Transverse colon (tissue), 4 donors: ENCODE measurements around the gene CADM3. TPM values are rescaled to one million over a fixed set of nuclear protein-coding genes. Genes with fewer than 3 reads are reported as not detected.

Source experiments
- DNase-seq: peaks from one replicate; pipeline ENCODE4 v3.0.0-alpha.2; 2019
- H3K27ac ChIP-seq, 4 donors: fragments of 200-600 bp; sonication (generic); 2 replicates each; pipeline ENCODE4 v1.5.1; 2016 to 2018; ENCODE audit warnings: inconsistent platforms in 4 of 4
- H3K27me3 ChIP-seq: fragments of 200-600 bp; sonication (generic); 2 replicates; pipeline ENCODE4 v1.5.1; 2017; ENCODE audit warnings: inconsistent platforms
- H3K36me3 ChIP-seq, 4 donors: fragments of 200-600 bp; sonication (generic); 2 replicates each; pipeline ENCODE4 v1.5.1; 2017 to 2019; ENCODE audit warnings: inconsistent platforms in 4 of 4
- H3K4me1 ChIP-seq, 4 donors: fragments of 200-600 bp; sonication (generic); 2 replicates each; pipeline ENCODE4 v1.5.1; 2017 to 2020; ENCODE audit warnings: inconsistent platforms in 4 of 4
- H3K4me3 ChIP-seq, 4 donors: fragments of 200-600 bp; sonication (generic); 1 replicate in 1 of 4; 2 replicates in 3 of 4; pipeline versions ENCODE4 v1.5.1 to v1.6.1; 2017 to 2019; ENCODE audit warnings: inconsistent platforms in 4 of 4
- H3K9me3 ChIP-seq, 2 donors: fragments of 200-600 bp; sonication (generic); 2 replicates each; pipeline ENCODE4 v1.5.1; 2017 to 2019; ENCODE audit warnings: inconsistent platforms in 2 of 2
- CTCF ChIP-seq, 5 experiments: fragments of 200-600 bp in 3 of 5; fragments of 450-650 bp in 2 of 5; sonication (generic) in 3 of 5; IDR thresholded peaks; 1 replicate in 2 of 5; 2 replicates in 3 of 5; pipeline ENCODE4 v1.5.1; 2016 to 2017; ENCODE audit warnings: antibody characterized with exemption in 5 of 5, inconsistent platforms in 3 of 5, mild to moderate bottlenecking in 2 of 5, moderate library complexity in 1 of 5
- EP300 ChIP-seq: sonication (generic); formaldehyde crosslinking; IDR thresholded peaks from one replicate; pipeline ENCODE4 v1.6.1; 2017; ENCODE audit warnings: antibody characterized with exemption, low read depth
- POLR2A ChIP-seq: fragments of 450-650 bp; IDR thresholded peaks from one replicate; pipeline ENCODE4 v1.6.1; 2016; ENCODE audit warnings: antibody characterized with exemption, mild to moderate bottlenecking, moderate library complexity
- POLR2AphosphoS5 ChIP-seq, 3 donors: sonication (generic); formaldehyde crosslinking; IDR thresholded peaks; one replicate each; pipeline ENCODE4 v1.6.1; 2016; ENCODE audit warnings: antibody characterized with exemption in 3 of 3
- WGBS, 2 donors: methylation state at CpG; one replicate each; pipeline ENCODE4 v1.1.5; 2018; ENCODE audit warnings: low coverage in 1 of 2; 5-methylcytosine and 5-hydroxymethylcytosine counted together
- in situ Hi-C, 4 donors: fragments of 200-750 bp; cut with MboI; loops; one replicate each; pipeline versions ENCODE4 v1.15.0 to v1.15.1; 2017; ENCODE audit warnings: low sequenced_read_pairs in 3 of 4, low pct_ligation_motif_present in 1 of 4, low pct_unique_long_range_greater_than_20kb in 1 of 4
- intact Hi-C: fragments of 100-400 bp; cut with DNase I; formaldehyde crosslinking; loops from one replicate; pipeline ENCODE4 v1.15.1; 2023; ENCODE audit warnings: low total_unique reads
- total RNA-seq, 4 donors: library from RNA; depleted of rRNA; stranded (reverse); fragments of >200 nt; gene quantifications; one replicate each; pipeline ENCODE4 v1.1.0, GENCODE V29; 2016

CADM3 gene
- total RNA-seq, 4 donors from 2014 or later, result 3.4 to 6.5 (median 5.1) TPM

DNA sequence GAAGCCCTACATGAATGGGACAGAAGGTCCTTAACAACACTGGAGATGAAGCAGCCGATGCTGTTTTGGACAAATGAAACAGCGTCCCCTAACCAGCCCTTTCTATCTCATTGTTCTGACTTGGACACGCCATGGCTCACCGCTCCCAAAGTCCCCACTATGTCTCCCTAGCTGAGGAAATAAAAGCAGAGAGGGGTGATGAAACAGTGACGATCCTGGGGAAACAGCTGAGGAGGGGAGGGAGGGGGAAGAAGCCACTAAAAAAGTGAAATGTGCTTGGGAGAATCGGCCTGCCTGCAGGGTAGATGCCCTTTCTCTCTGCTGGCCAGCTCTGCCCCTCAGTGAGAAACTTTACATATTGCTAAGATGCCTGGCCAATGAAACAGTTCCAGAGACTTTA is 32.2 kb downstream of the CADM3 start:
- no peak for DNase-seq
- H3K27me3 ChIP-seq, result peaks cover 35% of the 10 kb centered on the region
- WGBS, 2 donors, result 22 to 69% methylated on average over 2 to 6 of the region's 6 CpGs
- H3K4me1 ChIP-seq, result no peaks in the 10 kb centered on the region
- no peak overlapping the region for H3K4me3 ChIP-seq
- H3K36me3 ChIP-seq, result no peaks in the 10 kb centered on the region
- in situ Hi-C loops, result no loop called here
- H3K9me3 ChIP-seq, result no peaks in the 10 kb centered on the region
- intact Hi-C loops, result no loop called here
- H3K27ac ChIP-seq, result no peak overlapping the region
- TF ChIP-seq POLR2AphosphoS5 (IDR thresholded peaks at IDR 0.05) (no peak), POLR2A (no peak), EP300 (no peak), CTCF (IDR thresholded peaks at IDR 0.05) (no peak)

GRCh38 chr1:159204161-159205141 is 33.0 kb downstream of the CADM3 start, which contains the start of gene ACKR1:
ACKR1 (plus strand) TSS chr1:159204875; CDS start chr1:159204960, 85 bp downstream.
- Histone ChIP-seq H3K4me3 (no peak within 1 kb of the TSS), H3K27me3 (peaks cover 44% of the 10 kb centered on the region), H3K4me1 (no peaks in the 10 kb centered on the region), H3K9me3 (no peaks in the 10 kb centered on the region), H3K36me3 (no peaks in the 10 kb centered on the region), H3K27ac (no peak within 1 kb of the TSS)
- TF ChIP-seq EP300, result no peak
- TF ChIP-seq CTCF (IDR thresholded peaks at IDR 0.05), result no peak
- TF ChIP-seq POLR2AphosphoS5 (IDR thresholded peaks at IDR 0.05), result no peak
- no peak for TF ChIP-seq POLR2A
- WGBS, 2 donors, result 43 to 55% methylated on average over 6 to 13 of the region's 13 CpGs
- in situ Hi-C loops (no loop called here), intact Hi-C loops (no loop called here)
- DNase-seq, result no peak

DNA sequence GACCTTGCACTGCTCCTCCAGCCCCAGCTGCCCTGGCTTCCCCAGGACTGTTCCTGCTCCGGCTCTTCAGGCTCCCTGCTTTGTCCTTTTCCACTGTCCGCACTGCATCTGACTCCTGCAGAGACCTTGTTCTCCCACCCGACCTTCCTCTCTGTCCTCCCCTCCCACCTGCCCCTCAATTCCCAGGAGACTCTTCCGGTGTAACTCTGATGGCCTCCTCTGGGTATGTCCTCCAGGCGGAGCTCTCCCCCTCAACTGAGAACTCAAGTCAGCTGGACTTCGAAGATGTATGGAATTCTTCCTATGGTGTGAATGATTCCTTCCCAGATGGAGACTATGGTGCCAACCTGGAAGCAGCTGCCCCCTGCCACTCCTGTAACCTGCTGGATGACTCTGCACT is 33.8 kb downstream of the CADM3 start:
- no peak overlapping the region for H3K27ac ChIP-seq
- WGBS, 2 donors, result 54 to 63% methylated on average over 3 to 6 of the region's 6 CpGs
- no peak overlapping the region for H3K4me3 ChIP-seq
- intact Hi-C loops (no loop called here), in situ Hi-C loops (no loop called here)
- no peaks in the 10 kb centered on the region for H3K36me3 ChIP-seq
- no peaks in the 10 kb centered on the region for H3K9me3 ChIP-seq
- TF ChIP-seq POLR2AphosphoS5 (IDR thresholded peaks at IDR 0.05) (no peak), CTCF (IDR thresholded peaks at IDR 0.05) (no peak), POLR2A (no peak), EP300 (no peak)
- DNase-seq, result no peak
- no peaks in the 10 kb centered on the region for H3K4me1 ChIP-seq
- peaks cover 51% of the 10 kb centered on the region for H3K27me3 ChIP-seq

GRCh38 chr1:159206110-159206509 is 34.7 kb downstream of the CADM3 start:
- DNase-seq, result no peak
- H3K27me3 ChIP-seq, result peaks cover 51% of the 10 kb centered on the region
- H3K36me3 ChIP-seq, result no peaks in the 10 kb centered on the region
- H3K4me3 ChIP-seq, result no peak overlapping the region
- in situ Hi-C loops (no loop called here), intact Hi-C loops (no loop called here)
- no peaks in the 10 kb centered on the region for H3K9me3 ChIP-seq
- no peak for TF ChIP-seq EP300
- no peak for TF ChIP-seq POLR2A
- TF ChIP-seq CTCF (IDR thresholded peaks at IDR 0.05), result no peak
- no peak for TF ChIP-seq POLR2AphosphoS5 (IDR thresholded peaks at IDR 0.05)
- H3K27ac ChIP-seq, result no peak overlapping the region
- 86% methylated on average over 4 of the region's 4 CpGs; no CpG with 5 or more reads in 1 of the 2 donors for WGBS, 2 donors
- no peaks in the 10 kb centered on the region for H3K4me1 ChIP-seq
